HL-60/S4 treated with retinoic acid at 250 ng/mL for 4 days and 3 days (cell line): ENCODE results near the gene TM6SF1.
"Not testable (repeated sequence)": the region's sequence is repeated elsewhere in the genome, so short reads cannot be mapped to it uniquely, and the experiment has no call there.

Experiments used
- in situ Hi-C: fragments of 300-500 bp; cut with MboI; formaldehyde crosslinking; loops from 2 replicates; pipeline ENCODE4 v1.7.0; 2022; ENCODE audit warnings: low sequenced_read_pairs

The TM6SF1 gene

DNA sequence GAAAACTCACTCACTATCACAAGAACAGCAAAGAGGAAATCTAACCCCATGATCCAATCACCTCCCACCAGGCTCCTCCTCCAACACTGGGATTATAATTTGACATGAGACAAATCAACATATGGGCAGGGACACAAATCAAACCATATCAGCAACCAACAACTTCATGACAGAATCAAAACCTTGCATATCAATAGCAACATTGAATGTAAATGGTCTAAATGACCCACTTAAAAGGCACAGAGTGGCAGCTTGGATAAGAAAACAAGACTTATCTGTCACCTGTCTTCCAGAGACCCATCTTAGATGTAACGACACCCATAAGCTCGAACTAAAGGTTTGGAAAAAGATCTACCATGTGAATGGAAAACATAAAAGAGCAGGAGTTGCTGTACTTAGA is 59.4 kb downstream of the TM6SF1 start:
- in situ Hi-C loops = no loop called here

DNA sequence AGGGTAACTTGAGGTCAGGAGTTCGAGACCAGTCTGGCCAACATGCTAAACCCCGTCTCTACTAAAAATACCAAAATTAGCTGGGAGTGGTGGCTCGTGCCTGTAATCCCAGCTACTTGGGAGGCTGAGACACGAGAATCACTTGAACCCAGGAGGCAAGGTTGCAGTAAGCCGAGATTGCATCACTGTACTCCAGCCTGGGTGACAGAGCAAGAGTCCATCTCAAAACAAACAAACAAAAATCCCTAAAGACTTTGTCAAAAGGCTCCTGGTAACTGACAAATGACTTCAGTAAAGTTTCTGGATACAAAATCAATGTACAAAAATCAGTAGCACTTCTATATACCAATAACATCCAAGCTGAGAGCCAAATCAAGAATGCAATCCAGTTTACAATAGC is 62.1 kb downstream of the TM6SF1 start:
- in situ Hi-C loops = not testable (repeated sequence)

- in situ Hi-C loops = no loop called here
These were observed 63.2 kb downstream of the TM6SF1 start for GRCh38 chr15:83170474-83171165.

GRCh38 chr15:83174891-83175290 is 67.4 kb downstream of the TM6SF1 start:
- in situ Hi-C loops = no loop called here

- in situ Hi-C loops = no loop called here
These were observed 70.9 kb downstream of the TM6SF1 start for GRCh38 chr15:83178390-83178789.

GRCh38 chr15:83178869-83179325 is 71.5 kb downstream of the TM6SF1 start:
- in situ Hi-C loops = no loop called here

GRCh38 chr15:83185561-83185960 is 78.1 kb downstream of the TM6SF1 start:
- in situ Hi-C loops = no loop called here
